ENCODE results near the gene PLB1.

PLB1 gene

DNA sequence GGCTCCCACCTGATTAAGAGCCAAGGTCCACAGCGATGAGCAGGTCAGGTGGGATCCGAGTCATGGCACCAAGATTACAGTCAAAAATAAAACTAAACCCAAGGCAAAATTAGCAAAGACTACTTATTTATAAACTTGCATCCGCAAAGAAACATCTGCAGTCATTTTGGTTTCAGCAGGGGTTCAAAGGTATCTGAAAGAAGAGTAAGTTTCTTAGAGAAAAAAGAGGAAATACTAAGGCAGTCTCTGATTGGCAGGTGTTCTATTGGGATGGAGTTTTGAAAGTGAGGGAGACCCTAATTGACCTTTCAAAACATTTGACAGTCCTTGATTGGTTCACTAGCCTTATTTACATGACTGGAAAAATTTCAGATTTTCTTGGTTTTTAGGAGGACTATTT is 11.0 kb upstream of the PLB1 start:
- TF ChIP-seq, protein P1, sequence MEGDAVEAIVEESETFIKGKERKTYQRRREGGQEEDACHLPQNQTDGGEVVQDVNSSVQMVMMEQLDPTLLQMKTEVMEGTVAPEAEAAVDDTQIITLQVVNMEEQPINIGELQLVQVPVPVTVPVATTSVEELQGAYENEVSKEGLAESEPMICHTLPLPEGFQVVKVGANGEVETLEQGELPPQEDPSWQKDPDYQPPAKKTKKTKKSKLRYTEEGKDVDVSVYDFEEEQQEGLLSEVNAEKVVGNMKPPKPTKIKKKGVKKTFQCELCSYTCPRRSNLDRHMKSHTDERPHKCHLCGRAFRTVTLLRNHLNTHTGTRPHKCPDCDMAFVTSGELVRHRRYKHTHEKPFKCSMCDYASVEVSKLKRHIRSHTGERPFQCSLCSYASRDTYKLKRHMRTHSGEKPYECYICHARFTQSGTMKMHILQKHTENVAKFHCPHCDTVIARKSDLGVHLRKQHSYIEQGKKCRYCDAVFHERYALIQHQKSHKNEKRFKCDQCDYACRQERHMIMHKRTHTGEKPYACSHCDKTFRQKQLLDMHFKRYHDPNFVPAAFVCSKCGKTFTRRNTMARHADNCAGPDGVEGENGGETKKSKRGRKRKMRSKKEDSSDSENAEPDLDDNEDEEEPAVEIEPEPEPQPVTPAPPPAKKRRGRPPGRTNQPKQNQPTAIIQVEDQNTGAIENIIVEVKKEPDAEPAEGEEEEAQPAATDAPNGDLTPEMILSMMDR (conservative IDR thresholded peaks at IDR 0.05; ENCODE audit: low read depth), result no peak
- no peak for DNase-seq (ENCODE audit: low spot score)
- ChIA-PET POLR2A (ENCODE audit: low non-redundant PET) (no interaction called here), CTCF (no interaction called here)
- H3K27ac ChIP-seq, result no peak overlapping the region

DNA sequence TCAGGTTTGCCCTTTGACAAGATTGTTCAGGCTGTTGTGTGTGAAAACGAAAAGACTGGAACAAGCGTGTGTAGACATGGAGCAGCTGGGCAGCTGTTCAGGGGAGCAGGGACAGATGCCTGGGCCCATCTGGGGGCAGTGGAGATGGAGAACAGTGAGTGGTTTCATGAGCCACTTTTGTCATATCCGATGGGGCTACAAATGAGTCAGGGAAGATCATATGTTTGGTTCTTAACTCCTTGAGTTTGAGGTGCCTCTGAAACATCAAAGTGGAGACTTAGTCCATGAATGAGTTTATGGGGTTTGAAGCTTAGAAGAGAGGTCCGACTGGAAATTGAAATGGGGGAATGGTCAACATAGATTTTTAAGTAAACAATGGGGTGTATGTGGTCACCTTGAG is 9.3 kb upstream of the PLB1 start:
- no peak for DNase-seq (ENCODE audit: low spot score)
- ChIA-PET POLR2A (ENCODE audit: low non-redundant PET) (no interaction called here), CTCF (no interaction called here)
- H3K27ac ChIP-seq, result no peak overlapping the region
- TF ChIP-seq, protein P1 (conservative IDR thresholded peaks at IDR 0.05; ENCODE audit: low read depth), result no peak

DNA sequence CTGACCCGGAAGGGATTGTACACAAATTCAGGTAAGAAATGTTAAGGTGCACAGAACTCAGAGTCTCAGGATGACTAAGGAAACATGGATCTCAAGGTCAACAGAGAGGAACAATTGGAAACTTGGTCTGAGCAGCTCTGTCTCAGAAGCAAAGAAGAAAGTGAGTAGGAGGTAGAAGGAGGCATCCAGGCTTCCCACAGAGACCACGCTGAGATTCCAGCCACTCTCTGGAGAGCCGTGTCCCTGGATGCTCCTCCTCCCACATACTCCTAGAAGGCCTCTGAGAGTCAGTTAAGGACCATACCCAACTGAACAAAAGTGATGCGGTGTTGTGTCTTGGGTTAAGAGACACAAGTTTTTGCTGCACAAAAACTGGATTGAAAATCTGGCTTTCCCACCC is 8.6 kb upstream of the PLB1 start:
- ChIA-PET POLR2A (ENCODE audit: low non-redundant PET) (no interaction called here), CTCF (no interaction called here)
- no peak overlapping the region for H3K27ac ChIP-seq
- DNase-seq (ENCODE audit: low spot score), result no peak
- TF ChIP-seq, protein P1 (conservative IDR thresholded peaks at IDR 0.05; ENCODE audit: low read depth), result no peak

DNA sequence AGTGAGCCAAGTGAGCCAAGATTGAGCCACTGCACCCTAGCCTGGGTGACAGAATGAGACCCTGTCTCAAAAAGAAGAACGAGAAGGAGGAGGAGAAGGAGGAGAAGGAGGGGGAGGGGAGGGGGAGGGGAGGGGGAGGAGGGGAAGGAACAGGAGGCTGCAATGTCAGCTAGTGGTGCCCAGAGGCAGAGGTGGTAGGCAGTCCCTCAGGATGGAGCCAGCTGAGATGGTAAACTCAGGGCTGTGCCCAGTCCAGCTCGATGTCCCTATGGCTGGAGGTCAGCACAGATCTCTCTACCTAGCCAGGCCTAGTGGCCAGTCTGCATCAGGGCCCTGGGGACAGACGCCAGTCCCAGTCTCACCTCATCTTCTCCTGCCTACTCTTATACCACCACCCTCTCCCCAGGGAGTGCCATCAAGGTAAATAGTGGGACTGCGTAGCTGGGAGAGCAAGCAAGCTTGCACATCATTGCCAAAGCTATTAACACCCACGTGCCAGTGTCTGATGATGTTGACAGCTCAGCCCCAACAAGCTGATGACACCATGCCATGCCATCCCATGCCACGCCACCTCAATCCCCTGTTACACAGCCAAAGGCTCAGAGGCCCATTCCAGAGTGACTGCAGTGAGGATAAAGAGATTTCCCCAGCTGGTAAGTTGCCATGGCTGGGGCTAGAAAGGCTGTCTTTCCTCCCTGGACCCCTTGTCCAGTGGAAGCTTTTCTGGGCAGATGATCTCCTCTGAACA is 7.6 kb upstream of the PLB1 start:
- no peak overlapping the region for H3K27ac ChIP-seq
- ChIA-PET POLR2A (ENCODE audit: low non-redundant PET) (no interaction called here), CTCF (no interaction called here)
- TF ChIP-seq, protein P1 (conservative IDR thresholded peaks at IDR 0.05; ENCODE audit: low read depth), result no peak
- DNase-seq (ENCODE audit: low spot score), result no peak

DNA sequence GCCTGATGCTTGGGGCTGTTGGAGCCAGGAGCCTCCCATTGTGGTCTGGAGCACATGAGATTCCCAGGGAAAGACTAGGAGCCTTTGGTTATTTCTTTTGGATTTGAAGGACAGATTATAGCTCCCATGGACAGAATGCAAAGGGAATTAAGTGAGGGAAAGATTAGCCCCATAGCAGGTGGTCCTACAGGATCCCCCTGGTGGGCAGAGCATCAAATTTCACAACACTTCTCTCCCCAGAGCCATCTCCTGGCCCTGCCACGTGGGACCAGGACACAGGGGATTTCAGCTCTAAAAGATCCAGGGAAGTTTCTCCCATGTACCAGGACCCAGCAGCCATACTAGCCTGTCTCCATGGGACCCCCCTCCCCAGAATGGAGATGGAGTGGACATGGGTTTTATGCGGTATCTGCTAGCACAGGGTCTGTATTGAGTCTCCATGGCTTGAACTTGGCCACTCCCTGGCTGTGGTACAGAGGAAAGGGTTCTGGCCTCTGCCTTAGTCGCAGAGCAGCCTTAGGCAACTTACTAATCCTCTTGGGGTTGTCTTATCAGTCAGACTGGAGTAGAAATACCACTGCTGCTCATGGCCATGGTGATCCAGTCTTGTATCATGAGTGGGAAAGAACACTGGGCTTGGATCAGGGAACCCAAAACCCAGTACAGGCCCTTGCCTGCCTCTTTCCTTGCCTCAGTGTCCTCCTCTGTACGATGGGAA is 6.8 kb upstream of the PLB1 start:
- DNase-seq (ENCODE audit: low spot score), result no peak
- POLR2A ChIA-PET (ENCODE audit: low non-redundant PET), result no interaction called here
- CTCF ChIA-PET, result no interaction called here
- H3K27ac ChIP-seq, result no peak overlapping the region
- TF ChIP-seq, protein P1 (conservative IDR thresholded peaks at IDR 0.05; ENCODE audit: low read depth), result no peak

DNA sequence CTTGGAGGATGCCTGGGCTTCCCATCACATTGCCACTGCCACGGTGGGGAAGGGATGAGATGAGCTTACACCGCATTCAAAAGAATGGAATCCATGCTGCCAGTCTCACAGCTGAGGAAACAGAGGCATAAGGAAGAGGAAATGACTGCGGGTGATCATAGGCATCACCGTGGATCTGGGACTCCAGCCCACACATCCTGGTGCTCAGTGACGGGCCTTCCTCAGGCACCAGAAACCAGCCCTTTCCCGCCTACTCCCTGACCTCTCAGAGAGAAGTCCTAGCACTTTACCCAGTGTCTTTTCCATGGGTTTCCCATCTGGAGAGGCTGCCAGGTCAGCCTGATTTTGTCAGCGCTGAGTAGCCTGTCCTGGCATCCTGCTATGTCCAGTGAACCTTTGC is 5.3 kb upstream of the PLB1 start:
- TF ChIP-seq, protein P1 (conservative IDR thresholded peaks at IDR 0.05; ENCODE audit: low read depth), result no peak
- ChIA-PET POLR2A (ENCODE audit: low non-redundant PET) (no interaction called here), CTCF (no interaction called here)
- H3K27ac ChIP-seq, result no peak overlapping the region
- DNase-seq (ENCODE audit: low spot score), result no peak

Data from RWPE1 (cell line).